Keratinocyte (primary cell): ENCODE data around the gene SLC25A43. TPM values are rescaled to one million over a fixed set of nuclear protein-coding genes. Genes with fewer than 3 reads are reported as not detected.

Source experiments
- DNase-seq: peaks from one replicate; pipeline ENCODE4 v3.0.0-alpha.2; 2011; ENCODE audit warnings: low read depth, missing footprints, low spot score
- FAIRE-seq: peaks from 2 replicates; lab custom pipeline; 2011; peaks lifted over from hg19 to GRCh38; lab: Jason Lieb, UNC
- H2AFZ ChIP-seq: 2 replicates; pipeline ENCODE4 v1.6.0; 2012; ENCODE audit warnings: low read length, control low read depth, inconsistent platforms; ENCODE audit not compliant: control insufficient read depth
- H3K27ac ChIP-seq: 2 replicates; pipeline ENCODE4 v1.5.1; 2011; ENCODE audit warnings: low read length; ENCODE audit not compliant: control insufficient read depth, insufficient read depth
- H3K27me3 ChIP-seq: 3 replicates; pipeline ENCODE4 v1.6.0; 2011; ENCODE audit warnings: low read length; ENCODE audit not compliant: control insufficient read depth, insufficient read depth; ENCODE audit errors: extremely low read depth
- H3K36me3 ChIP-seq, 2 experiments: 2 replicates in 1 of 2; 3 replicates in 1 of 2; pipeline ENCODE4 v1.5.1; 2011; ENCODE audit warnings: low read length in 2 of 2, mild to moderate bottlenecking in 1 of 2; ENCODE audit not compliant: control insufficient read depth in 2 of 2, insufficient read depth in 2 of 2; ENCODE audit errors: extremely low read depth in 1 of 2
- H3K4me1 ChIP-seq: 3 replicates; pipeline ENCODE4 v1.5.1; 2011; ENCODE audit warnings: low read length; ENCODE audit not compliant: control insufficient read depth, insufficient read depth; ENCODE audit errors: extremely low read depth
- H3K4me2 ChIP-seq: 3 replicates; pipeline ENCODE4 v1.6.0; 2011; ENCODE audit warnings: low read depth, low read length; ENCODE audit not compliant: control insufficient read depth, insufficient read depth; ENCODE audit errors: extremely low read depth
- H3K4me3 ChIP-seq, 3 experiments: fragments of 200-600 bp in 1 of 3; sonication (generic) in 1 of 3; 2 replicates in 2 of 3; 3 replicates in 1 of 3; pipeline ENCODE4 v1.5.1; 2011 to 2016; ENCODE audit warnings: low read length in 3 of 3, mild to moderate bottlenecking in 3 of 3, control low read depth in 2 of 3, inconsistent platforms in 1 of 3, low read depth in 1 of 3, mixed read lengths in 1 of 3, mixed run types in 1 of 3, moderate library complexity in 1 of 3; ENCODE audit not compliant: control insufficient read depth in 2 of 3, insufficient read depth in 2 of 3; ENCODE audit errors: extremely low read depth in 1 of 3
- H3K79me2 ChIP-seq: 2 replicates; pipeline ENCODE4 v1.6.0; 2012; ENCODE audit warnings: low read length; ENCODE audit not compliant: control insufficient read depth, insufficient read depth
- H3K9ac ChIP-seq: 3 replicates; pipeline ENCODE4 v1.6.0; 2011; ENCODE audit warnings: low read length; ENCODE audit not compliant: control insufficient read depth, insufficient read depth; ENCODE audit errors: extremely low read depth
- H3K9me1 ChIP-seq: 3 replicates; pipeline ENCODE4 v1.6.0; 2011; ENCODE audit warnings: low read length; ENCODE audit not compliant: control insufficient read depth, insufficient read depth; ENCODE audit errors: extremely low read depth
- H3K9me3 ChIP-seq: 2 replicates; pipeline ENCODE4 v1.5.1; 2012; ENCODE audit warnings: low read depth, low read length; ENCODE audit not compliant: control insufficient read depth
- H4K20me1 ChIP-seq: 3 replicates; pipeline ENCODE4 v1.6.0; 2011; ENCODE audit warnings: low read length; ENCODE audit not compliant: control insufficient read depth, insufficient read depth; ENCODE audit errors: extremely low read depth
- CTCF ChIP-seq, 3 experiments: IDR thresholded peaks in 1 of 3; conservative IDR thresholded peaks in 1 of 3; optimal IDR thresholded peaks in 1 of 3; 2 replicates in 2 of 3; 3 replicates in 1 of 3; pipeline versions ENCODE3 to v1.5.1; 2011; ENCODE audit warnings: low read length in 3 of 3, mild to moderate bottlenecking in 3 of 3, moderate library complexity in 2 of 3, control low read depth in 1 of 3, inconsistent platforms in 1 of 3; ENCODE audit not compliant: insufficient read depth in 2 of 3; ENCODE audit errors: extremely low read depth in 1 of 3
- EZH2 ChIP-seq: IDR thresholded peaks from one replicate; pipeline ENCODE4 v1.6.1; 2012; ENCODE audit warnings: inconsistent platforms, mild to moderate bottlenecking, low read length, moderate library complexity
- dilution Hi-C: fragments of 300-500 bp; cut with MboI; formaldehyde crosslinking; loops from one replicate; pipeline ENCODE4 v1.7.0; 2020; ENCODE audit warnings: low sequenced_read_pairs; ENCODE audit not compliant: extremely low pct_ligation_motif_present
- polyA plus RNA-seq, 5 experiments: library from polyadenylated mRNA; depleted of rRNA in 3 of 5; stranded (reverse) in 3 of 5; stranded (forward) in 1 of 5; unstranded in 1 of 5; fragments of >200 nt; gene quantifications; 1 replicate in 1 of 5; 2 replicates in 3 of 5; 3 replicates in 1 of 5; pipeline versions ENCODE4 v1.2.1 to v1.2.3, GENCODE V29; 2011 to 2012; ENCODE audit warnings: missing spikeins in 2 of 5, low read depth in 1 of 5, low replicate concordance in 1 of 5

SLC25A43 gene
- polyA plus RNA-seq, 1 donor (not counting 4 experiments of a cell fraction or from before 2014, with no cell fraction given), result 23.0 TPM

- peak; percentile 29 for FAIRE-seq
- Histone ChIP-seq H3K9ac (no peak overlapping the region), H3K9me1 (no peaks in the 10 kb centered on the region), H3K79me2 (no peaks in the 10 kb centered on the region), H3K27ac (no peak overlapping the region), H3K36me3 (no peaks in the 10 kb centered on the region), H3K4me3 (no peak overlapping the region), H3K4me2 (no peak overlapping the region), H3K9me3 (no peaks in the 10 kb centered on the region), H3K27me3 (no peaks in the 10 kb centered on the region), H3K4me1 (peaks cover 12% of the 10 kb centered on the region), H2AFZ (no peak overlapping the region), H4K20me1 (no peaks in the 10 kb centered on the region)
- TF ChIP-seq CTCF (optimal IDR thresholded peaks at IDR 0.05 in 1 of 3, IDR thresholded peaks at IDR 0.05 in 1 of 3, conservative IDR thresholded peaks at IDR 0.05 in 1 of 3; ENCODE audit: extremely low read depth in 1 of 3, insufficient read depth in 2 of 3, low read length in 3 of 3) (no peak), EZH2 (no peak)
- dilution Hi-C loops, result no loop called here
- no peak for DNase-seq
Measured at GRCh38 chrX:119410027-119410819, 11.1 kb downstream of the SLC25A43 start.

- TF ChIP-seq EZH2, result no peak
- Histone ChIP-seq H3K9me3 (no peaks in the 10 kb centered on the region), H2AFZ (no peak overlapping the region), H3K4me1 (peaks cover 12% of the 10 kb centered on the region), H3K36me3 (no peaks in the 10 kb centered on the region), H3K27ac (no peak overlapping the region), H3K79me2 (no peaks in the 10 kb centered on the region), H3K9ac (no peak overlapping the region), H3K9me1 (no peaks in the 10 kb centered on the region), H3K4me3 (no peak overlapping the region), H4K20me1 (no peaks in the 10 kb centered on the region), H3K27me3 (no peaks in the 10 kb centered on the region), H3K4me2 (no peak overlapping the region)
- dilution Hi-C loops, result no loop called here
- FAIRE-seq (no peak), DNase-seq (no peak)
Measured at GRCh38 chrX:119410854-119411253, 11.7 kb downstream of the SLC25A43 start.
